A673 (cell line): ENCODE data around the gene SPRTN. TPM values are rescaled to one million over a fixed set of nuclear protein-coding genes. Genes with fewer than 3 reads are reported as not detected.

Experiments used
- BruUV-seq: library from RNA; stranded (reverse); fragments of 400-500 nt; replicated peaks from 2 replicates; lab custom pipeline; 2021; lab: Mats Ljungman, UMichigan
- CTCF ChIA-PET: fragments of 300-600 bp; sonication (Branson Sonifier 250); formaldehyde crosslinking; loops from one replicate; lab custom pipeline; 2022; ENCODE audit warnings: antibody characterized with exemption; lab: Charles Lee
- POLR2A ChIA-PET: fragments of 300-600 bp; sonication (Branson Sonifier 250); formaldehyde crosslinking; loops from one replicate; lab custom pipeline; 2022; ENCODE audit warnings: antibody characterized with exemption; ENCODE audit not compliant: low non-redundant PET; lab: Charles Lee
- DNase-seq: peaks from one replicate; pipeline ENCODE4 v3.0.0-alpha.2; 2015; ENCODE audit warnings: low spot score
- H3K27ac ChIP-seq: fragments of 200-600 bp; sonication (generic); 2 replicates; pipeline ENCODE4 v1.5.1; 2016; ENCODE audit warnings: mixed run types, low read depth, mild to moderate bottlenecking, mixed read lengths, antibody characterized with exemption, low read length; ENCODE audit not compliant: poor library complexity, severe bottlenecking
- H3K27me3 ChIP-seq: fragments of 200-600 bp; sonication (generic); replicated peaks from 2 replicates; pipeline ENCODE4 v1.6.1; 2017; ENCODE audit warnings: mixed run types, low read depth, mild to moderate bottlenecking, mixed read lengths, antibody characterized with exemption, low read length; ENCODE audit not compliant: insufficient read depth, poor library complexity
- H3K36me3 ChIP-seq: fragments of 200-600 bp; sonication (generic); 2 replicates; pipeline ENCODE4 v1.6.1; 2016; ENCODE audit warnings: mixed run types, mild to moderate bottlenecking, mixed read lengths, antibody characterized with exemption, low read length; ENCODE audit not compliant: insufficient read depth, poor library complexity, severe bottlenecking
- H3K4me1 ChIP-seq: fragments of 200-600 bp; sonication (generic); 2 replicates; pipeline ENCODE4 v1.6.1; 2017; ENCODE audit warnings: mixed run types, mild to moderate bottlenecking, mixed read lengths, antibody characterized with exemption, low read length; ENCODE audit not compliant: insufficient read depth, poor library complexity, severe bottlenecking
- H3K4me3 ChIP-seq: fragments of 200-600 bp; sonication (generic); 2 replicates; pipeline ENCODE4 v1.5.1; 2016; ENCODE audit warnings: low read depth, mixed run types, mild to moderate bottlenecking, mixed read lengths, low read length; ENCODE audit not compliant: poor library complexity, severe bottlenecking
- H3K9me3 ChIP-seq: fragments of 200-600 bp; sonication (generic); 2 replicates; pipeline ENCODE4 v1.6.1; 2016; ENCODE audit warnings: mixed run types, low read depth, mild to moderate bottlenecking, mixed read lengths, antibody characterized with exemption, low read length; ENCODE audit not compliant: poor library complexity, severe bottlenecking
- CTCF ChIP-seq: fragments of 300-800, 200-600 bp; sonication (generic); conservative IDR thresholded peaks from 2 replicates; pipeline ENCODE4 v1.5.1; 2017; ENCODE audit warnings: low read depth, mild to moderate bottlenecking, antibody characterized with exemption, low read length, moderate library complexity, mixed read lengths
- EZH2 ChIP-seq: fragments of 200-600 bp; sonication (generic); IDR thresholded peaks from 2 replicates; pipeline ENCODE4 v1.6.1; 2017; ENCODE audit warnings: borderline replicate concordance, low read depth, mild to moderate bottlenecking, mixed read lengths, antibody characterized with exemption, low read length; ENCODE audit not compliant: poor library complexity, severe bottlenecking
- intact Hi-C: fragments of 100-400 bp; cut with micrococcal nuclease; formaldehyde crosslinking; loops from one replicate; pipeline ENCODE4 v1.10.0; 2022; ENCODE audit not compliant: unreplicated experiment
- total RNA-seq: library from RNA; stranded (reverse); gene quantifications from 2 replicates; pipeline ENCODE4 v1.2.3, GENCODE V29; 2021

The SPRTN gene
- total RNA-seq, 1 experiment from 2014 or later: 27.2 TPM

DNA sequence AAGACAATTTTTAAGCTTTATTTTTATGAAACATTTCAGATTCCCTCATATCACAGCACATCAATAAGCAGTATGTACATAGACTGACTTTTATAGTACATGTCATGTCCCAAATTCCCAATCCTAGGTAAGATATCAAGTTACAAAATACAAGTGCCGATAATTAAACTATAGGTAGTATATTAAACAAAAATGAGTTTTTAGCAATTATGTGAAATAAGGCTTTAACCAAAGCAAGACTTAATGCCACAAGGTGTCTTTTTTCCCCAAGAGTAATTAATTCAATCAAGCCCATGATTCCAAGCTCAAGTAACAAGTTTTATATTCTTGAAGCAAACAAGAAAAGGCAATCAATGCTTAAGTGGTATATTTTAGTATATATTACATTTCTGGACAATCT, 5.3 kb upstream of the SPRTN start:
- H3K36me3 ChIP-seq: no peaks in the 10 kb centered on the region
- H3K4me1 ChIP-seq: peaks cover 15% of the 10 kb centered on the region
- no peak overlapping the region for H3K27ac ChIP-seq
- POLR2A ChIA-PET: no interaction called here
- BruUV-seq: no TSS peak
- no peaks in the 10 kb centered on the region for H3K9me3 ChIP-seq
- TF ChIP-seq EZH2 (no peak), CTCF (no peak)
- H3K4me3 ChIP-seq: peak overlapping the region; percentile 74
- intact Hi-C loops: no loop called here
- CTCF ChIA-PET: no interaction called here
- DNase-seq: no peak
- H3K27me3 ChIP-seq: no peaks in the 10 kb centered on the region

GRCh38 chr1:231334079-231334666, 3.9 kb upstream of the SPRTN start:
- Histone ChIP-seq H3K36me3 (no peaks in the 10 kb centered on the region), H3K4me1 (peaks cover 15% of the 10 kb centered on the region), H3K27ac (no peak overlapping the region), H3K9me3 (no peaks in the 10 kb centered on the region), H3K27me3 (no peaks in the 10 kb centered on the region), H3K4me3 (peak overlapping the region; percentile 74)
- no TSS peak for BruUV-seq
- DNase-seq: no peak
- intact Hi-C loops: no loop called here
- no peak for TF ChIP-seq EZH2
- no peak for TF ChIP-seq CTCF
- ChIA-PET POLR2A (no interaction called here), CTCF (no interaction called here)

GRCh38 chr1:231334952-231335351, 3.1 kb upstream of the SPRTN start:
- no peaks in the 10 kb centered on the region for H3K9me3 ChIP-seq
- no peaks in the 10 kb centered on the region for H3K27me3 ChIP-seq
- no peaks in the 10 kb centered on the region for H3K36me3 ChIP-seq
- peak overlapping the region; percentile 74 for H3K4me3 ChIP-seq
- no TSS peak for BruUV-seq
- TF ChIP-seq CTCF (no peak), EZH2 (no peak)
- H3K4me1 ChIP-seq: peaks cover 15% of the 10 kb centered on the region
- CTCF ChIA-PET: interaction anchor here (0.6 kb wide), 1 partner anchor 307 kb away, joined by 3 read pairs; no protein-coding TSS in a partner anchor
- no peak for DNase-seq
- no peak overlapping the region for H3K27ac ChIP-seq
- intact Hi-C loops: no loop called here
- POLR2A ChIA-PET: no interaction called here
